ENCODE results near the gene SORT1.
"Not testable (repeated sequence)": the region's sequence is repeated elsewhere in the genome, so short reads cannot be mapped to it uniquely, and the experiment has no call there.

SORT1 gene

DNA sequence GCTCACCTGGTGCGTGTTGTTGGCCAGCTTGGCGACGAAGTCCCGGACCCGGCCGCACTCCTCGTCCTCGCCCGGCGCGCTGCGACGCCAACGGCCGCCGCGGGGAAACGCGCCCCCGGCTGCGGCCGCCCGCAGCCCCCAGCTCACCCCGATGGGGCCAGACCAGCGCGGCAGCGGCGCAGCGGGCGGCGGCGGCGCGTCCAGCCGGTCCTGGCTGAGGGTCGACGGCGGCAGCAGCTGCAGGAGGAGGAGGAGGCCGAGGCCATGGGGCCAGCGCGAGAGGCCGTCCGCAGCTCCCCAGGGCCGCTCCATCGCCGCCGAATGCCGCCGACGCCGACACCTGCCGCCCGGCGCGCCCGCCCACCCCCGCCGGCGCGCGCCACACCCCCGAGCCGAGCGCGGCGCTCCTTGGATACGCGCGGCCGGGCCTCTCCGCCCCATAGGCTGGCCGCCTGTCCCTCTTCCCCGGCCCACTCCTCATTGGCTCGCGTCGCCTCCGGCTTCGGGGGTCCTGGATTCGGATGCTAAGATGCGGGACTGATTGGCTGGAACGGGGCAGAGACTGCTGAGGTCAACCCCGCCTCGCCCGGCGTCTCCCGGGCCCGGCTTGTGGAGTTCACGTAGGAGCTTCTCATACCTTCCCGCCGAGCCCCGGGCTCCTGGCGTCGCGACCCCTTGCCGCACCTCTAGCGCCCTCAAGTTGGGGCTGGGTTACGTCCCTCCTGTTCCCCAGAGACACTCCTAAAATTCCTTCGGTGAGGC, at the start of gene SORT1:
Gene SORT1 (minus strand): TSS at position 338 of the 762 bp plus-strand sequence. CDS start 26 bp downstream, at position 312.
- peak; percentile 41 for DNase-seq (ENCODE audit: low read depth, low spot score)

DNA sequence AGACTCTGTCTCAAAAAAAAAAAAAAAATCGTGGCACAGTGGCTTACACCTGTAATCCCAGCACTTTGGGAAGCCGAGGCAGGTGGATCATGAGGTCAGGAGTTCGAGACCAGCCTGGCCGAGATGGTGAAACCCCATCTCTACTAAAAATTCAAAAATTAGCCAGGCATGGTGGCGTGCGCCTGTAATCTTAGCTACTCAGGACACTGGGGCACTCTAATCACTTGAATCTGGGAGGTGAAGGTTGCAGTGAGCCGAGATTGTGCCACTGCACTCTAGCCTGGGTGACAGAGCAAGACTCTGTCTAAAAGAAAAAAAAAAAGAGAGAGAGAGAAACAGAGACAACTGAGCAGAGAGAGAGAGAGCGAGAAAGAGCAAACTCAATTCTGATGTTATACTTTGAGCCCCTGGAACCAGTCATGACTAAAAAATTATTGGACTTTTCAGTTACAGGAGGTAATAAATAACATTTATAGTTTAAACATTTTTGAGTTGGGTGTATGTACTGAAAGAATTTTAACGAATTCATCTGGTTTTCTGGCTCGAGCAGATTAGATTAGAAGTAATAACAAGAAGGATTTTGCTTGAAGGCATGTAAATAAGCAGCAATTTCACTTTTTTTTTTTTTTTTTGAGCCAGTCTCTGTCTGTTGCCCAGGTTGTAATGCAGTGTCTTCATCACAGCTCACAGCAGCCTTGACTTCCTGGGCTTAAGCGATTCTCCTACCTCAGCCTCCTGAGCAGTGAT, 48.4 kb upstream of the SORT1 start:
- DNase-seq (ENCODE audit: low read depth, low spot score), result not testable (repeated sequence)

DNA sequence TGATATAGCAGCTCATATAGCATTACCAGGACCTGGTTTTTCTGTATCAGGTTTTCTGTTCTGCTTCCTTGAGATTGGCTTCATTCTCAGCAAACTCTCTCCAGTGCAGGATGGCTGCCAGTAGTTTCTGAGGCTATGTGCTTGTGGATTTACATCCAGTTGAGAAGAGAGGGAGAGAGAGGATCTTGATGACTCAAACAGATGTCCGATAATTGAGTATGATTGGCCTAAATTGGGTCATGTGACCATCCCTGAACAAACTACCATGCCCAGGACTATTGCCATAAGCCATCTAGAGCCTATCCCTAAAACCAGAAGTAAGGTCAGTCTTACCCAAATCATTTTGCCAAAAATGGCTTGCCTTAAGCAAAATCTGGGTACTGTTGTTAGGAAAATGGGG, 46.6 kb upstream of the SORT1 start:
- no peak for DNase-seq (ENCODE audit: low read depth, low spot score)

DNA sequence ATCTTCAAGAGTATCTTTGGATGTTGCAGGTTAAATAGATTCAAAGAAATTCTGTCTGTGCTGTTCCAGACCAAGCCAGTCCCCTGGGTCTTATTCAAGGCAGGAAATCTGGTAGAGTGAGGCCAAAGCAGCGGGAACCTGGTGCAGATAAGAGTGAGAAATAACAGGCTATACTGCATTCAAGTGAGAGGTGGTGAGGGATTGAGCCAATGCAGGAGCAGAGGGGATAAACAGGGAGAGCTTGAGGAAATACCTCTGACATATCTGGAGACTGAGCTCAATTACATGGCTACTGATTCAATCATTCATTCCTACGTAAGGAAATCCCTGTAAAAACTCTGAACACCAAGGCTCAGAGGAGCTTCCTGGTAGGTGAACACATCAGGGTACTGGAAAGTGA, 45.8 kb upstream of the SORT1 start:
- no peak for DNase-seq (ENCODE audit: low read depth, low spot score)

DNA sequence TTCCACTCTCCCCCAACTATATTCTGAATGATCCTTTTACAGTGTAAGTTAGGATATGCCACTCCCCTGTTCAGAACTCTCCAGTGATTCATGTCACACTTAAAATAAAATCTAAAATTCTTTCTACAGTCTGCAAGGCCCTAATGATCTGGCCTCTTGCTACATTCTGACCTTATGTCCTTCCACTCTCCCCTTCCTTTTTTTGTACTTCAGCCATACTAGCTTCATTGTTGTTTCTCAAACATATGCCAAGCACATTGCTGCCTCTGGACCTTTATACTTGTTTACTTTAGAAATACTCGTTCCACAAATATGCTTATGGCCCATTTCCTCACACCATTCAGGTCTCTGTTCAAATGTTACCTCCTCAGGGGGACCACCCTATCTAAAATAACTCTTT, 43.4 kb upstream of the SORT1 start:
- DNase-seq (ENCODE audit: low read depth, low spot score), result no peak

DNA sequence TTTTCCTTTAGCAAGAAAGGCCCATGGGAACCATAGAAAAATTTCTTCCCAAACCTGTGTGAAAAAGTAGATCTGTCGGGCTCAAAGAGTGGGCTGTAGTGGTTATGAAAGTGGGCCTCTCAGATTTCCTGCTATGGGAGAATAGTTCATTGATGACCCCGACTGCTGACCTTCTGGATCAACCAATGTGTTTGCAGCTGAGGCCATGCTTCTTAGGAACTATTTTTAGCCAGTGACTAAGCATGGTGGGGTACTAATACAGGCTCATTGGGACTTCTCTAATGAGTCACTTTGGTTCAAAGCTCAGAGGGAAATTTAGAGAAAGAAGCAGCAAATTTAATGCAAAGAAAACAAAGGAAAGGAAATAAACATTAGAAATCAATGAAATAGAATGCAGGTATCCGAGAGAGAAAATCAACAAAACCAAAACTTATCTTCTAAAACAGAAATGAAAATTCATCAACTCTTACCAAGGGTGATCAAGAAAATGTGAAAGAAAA, 41.1 kb upstream of the SORT1 start:
- DNase-seq (ENCODE audit: low read depth, low spot score), result no peak

DNA sequence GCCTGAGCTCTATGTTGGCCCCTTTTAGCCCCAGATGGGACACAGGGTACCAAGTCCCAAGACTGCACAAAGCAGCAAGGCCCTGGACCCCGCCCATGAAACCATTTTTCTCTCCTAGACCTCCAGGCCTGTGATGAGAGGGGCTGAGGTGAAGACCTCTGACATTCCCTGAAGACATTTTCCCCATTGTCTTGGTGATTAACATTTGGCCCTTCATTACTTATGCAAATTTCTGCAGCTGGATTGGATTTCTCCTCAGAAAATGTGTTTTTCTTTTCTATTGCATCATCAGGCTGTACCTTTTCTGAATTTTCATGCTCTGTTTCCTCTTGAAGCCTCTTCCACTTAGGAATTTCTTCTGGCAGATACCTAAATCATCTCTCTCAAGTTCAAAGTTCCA, 36.8 kb upstream of the SORT1 start:
- DNase-seq (ENCODE audit: low read depth, low spot score), result no peak

DNA sequence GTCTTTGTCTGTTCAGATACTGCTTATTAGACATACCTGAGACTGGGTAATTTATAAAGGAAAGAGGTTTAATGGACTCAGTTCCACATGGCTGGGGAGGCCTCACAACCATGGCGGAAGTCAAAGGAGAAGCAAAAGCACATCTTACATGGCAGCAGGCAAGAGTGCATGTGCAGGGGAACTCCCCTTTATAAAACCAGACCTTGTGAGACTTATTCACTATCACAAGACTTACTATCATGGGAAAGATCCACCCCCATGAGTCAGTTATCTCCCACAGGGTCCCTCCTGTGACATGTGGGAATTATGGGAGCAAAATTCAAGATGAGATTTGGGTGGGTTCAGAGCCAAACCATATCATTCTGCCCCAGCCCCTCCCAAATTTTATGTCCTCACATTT, 35.6 kb upstream of the SORT1 start:
- no peak for DNase-seq (ENCODE audit: low read depth, low spot score)

DNA sequence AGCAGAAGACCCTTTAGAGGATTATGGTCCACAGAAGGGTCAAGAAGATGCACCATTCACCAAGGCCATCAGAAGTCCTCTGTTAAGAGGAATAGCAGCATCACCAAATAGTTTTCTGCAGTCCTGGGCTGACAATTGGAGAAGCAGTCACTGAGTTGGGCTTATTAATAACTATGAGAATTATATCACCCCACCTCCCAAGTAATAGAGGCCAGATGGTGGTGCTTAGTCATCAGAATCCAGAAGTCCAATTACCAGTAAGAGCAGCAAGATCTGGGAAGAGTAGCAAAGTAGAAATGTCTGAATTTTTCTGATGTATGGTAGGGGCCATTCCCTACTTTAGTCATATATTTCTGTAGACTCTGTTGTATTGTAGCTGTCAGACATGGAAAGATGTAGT, 34.6 kb upstream of the SORT1 start:
- no peak for DNase-seq (ENCODE audit: low read depth, low spot score)

DNA sequence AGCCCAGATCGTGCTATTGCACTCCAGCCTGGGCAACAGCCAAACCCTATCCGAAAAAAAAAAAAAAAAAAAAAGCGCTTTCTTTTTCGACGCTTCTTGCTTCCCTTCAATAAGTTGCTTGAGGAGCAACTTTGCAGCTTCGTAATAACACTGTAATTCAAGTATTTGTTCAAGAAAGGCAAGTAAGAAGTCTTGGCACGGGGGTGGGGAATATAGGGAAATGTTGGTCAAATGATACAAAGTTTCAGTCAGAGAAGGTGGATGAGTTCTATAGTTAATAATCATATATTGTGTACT, 29.4 kb upstream of the SORT1 start:
- no peak for DNase-seq (ENCODE audit: low read depth, low spot score)

DNA sequence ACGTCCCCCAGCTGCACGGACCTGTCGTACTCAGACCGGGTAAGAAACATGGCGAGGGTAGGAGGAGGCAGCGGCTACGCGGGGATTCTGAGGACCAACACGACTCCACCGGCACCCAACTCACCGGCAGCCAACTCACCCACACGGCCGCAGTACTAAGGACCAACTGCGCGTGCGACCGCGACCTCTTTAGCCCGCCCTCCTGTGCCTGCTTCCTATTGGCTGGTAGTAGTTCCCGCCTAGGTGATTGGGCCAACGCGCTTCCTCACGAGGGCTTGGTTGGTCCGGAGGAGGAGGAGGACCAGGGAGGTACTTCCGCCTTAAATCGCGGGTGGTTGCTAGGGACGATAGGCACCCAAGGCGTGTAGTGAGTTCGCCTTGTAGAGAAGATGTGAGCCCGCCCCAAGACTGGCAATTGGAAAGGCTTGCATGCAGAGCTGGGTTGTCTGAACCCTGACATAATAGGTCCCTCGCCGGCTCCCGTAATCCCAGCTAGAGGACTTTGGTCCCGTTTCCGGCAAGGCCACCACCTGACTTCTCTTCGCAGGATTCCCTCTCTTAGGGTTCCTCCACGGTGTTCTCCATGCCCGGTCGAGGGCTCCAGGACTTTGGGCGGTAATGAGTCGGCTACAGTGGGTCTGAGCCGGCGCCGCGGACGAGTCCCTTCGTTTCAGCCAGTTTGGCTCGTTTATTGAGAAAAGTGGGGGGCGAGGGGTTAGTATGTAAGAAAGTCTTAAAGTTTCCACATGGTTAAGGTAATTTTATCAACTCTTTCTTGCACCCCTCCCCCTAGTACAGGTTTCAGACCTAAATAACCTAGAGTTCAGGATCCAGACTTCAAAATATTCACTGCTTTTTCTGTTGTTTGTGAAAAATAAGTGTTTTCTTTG, 28.8 kb upstream of the SORT1 start, which contains the start of gene PSMA5:
Gene PSMA5 (minus strand): TSS at position 168 of the 890 bp plus-strand sequence. CDS start 118 bp downstream, at position 50.
- peak; percentile 88 for DNase-seq (ENCODE audit: low read depth, low spot score)

DNA sequence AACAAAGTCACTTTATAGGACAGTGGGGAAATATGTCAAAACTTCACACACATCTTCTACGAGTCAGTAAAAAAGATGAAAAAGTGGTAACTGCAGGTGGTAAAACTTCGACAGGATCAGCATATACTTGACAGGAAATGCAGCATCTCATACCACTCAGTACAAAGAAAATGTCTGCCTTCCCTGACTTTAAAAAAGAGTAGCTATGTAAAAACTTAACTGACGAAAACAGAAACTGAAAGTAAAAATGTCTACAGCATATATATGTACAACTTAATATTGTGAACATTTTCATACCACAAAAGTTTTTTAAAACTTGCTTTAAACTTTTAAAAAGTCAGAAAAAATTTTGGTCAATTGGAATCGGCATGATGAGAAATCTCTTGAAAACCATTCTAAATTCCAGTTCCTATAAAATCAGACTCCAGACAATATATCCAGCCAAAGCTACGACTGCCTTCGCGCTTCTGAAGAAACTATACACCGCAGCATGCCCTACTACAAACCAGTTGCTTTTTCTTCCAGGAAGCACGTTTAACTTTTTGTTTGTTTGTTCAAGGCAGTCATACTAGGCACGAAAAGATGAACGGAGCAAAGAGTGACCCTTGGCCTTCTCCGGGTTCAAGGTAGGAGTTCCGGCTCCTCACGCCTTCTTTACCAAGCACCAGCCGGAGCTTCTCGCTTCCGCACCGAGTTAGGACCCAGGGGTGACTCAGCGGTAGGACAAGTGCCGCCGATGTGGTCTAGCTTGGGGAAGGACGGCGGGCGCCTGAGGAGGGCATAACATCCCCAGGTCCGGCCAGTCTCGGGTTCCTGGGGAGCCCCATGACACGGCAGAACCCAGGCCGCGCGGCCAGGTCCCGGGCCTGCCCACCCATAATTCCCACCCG, 27.9 kb upstream of the SORT1 start:
- DNase-seq (ENCODE audit: low read depth, low spot score), result peak; percentile 14

DNA sequence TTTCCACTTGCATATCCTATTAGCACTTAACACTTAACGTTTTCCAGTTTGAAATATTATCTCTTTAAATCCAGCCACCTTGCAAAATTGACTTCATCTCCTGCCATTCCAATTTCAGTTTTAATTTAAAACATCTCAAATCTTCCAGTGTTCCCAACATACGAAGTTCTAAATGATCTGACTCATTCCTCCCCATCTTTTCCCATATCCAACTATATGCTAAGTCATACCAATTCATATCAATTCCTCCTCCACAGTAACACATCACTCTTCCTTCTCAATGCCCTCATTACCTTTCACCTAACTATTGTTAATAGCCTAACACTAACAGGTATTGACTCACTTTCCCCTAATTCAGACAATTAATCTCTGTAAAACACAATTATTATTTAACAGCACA, 25.8 kb upstream of the SORT1 start:
- DNase-seq (ENCODE audit: low read depth, low spot score), result no peak

DNA sequence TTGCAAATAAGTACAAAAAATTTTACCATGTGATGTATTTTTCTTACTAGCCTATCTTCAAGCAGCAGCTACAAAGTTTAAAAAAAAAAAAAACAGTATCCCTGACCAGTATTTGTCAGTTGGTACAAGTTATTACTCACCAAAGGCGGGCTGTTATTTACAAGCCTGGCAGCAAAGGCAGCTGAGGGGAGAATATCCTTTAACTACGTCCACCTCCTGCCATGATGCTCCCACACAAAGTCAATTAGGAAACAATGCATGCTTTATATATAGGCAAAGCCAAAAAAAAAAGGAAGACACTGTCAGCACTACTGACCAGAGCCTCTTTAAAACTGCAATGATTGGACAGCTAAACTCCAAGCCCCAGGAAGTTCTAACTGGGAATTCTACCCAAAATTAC, 14.8 kb upstream of the SORT1 start:
- DNase-seq (ENCODE audit: low read depth, low spot score), result no peak

DNA sequence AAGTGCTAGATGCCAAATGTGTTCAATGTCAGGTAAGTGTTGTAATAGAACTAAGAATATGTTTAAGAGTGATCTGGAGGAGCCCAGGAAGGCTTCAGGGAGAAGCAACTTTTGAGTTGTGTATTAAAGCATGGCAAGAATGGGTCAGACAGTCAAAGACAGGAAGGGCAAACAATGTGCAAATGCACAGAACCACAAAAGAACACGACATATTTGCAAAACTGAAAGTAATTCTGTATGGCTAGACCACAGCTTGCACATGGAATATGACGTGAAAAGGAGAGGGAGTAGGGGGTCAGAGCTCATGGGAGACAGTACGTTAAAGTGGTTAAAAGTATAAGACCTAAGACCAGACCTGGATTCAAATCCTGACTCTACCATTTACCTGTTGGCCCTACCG, 7.1 kb upstream of the SORT1 start:
- no peak for DNase-seq (ENCODE audit: low read depth, low spot score)

DNA sequence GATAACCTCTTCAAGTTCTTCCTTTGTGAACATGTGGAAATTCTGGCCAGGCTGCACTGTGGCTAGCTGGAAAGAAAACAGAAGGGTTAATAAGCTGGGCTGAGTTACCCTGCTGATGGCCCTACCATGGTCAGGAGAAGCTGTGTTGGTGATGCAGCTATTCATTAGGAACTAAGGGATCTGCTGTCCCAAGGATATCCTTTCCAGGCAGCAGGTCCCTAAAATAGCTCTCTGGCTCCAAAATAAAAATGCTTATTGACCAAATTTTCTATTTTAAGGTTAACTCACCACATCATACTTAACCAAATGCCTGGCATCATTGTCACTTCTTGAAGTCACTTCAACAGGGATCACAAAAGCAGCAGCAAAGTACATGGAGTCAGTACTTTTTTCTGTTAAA, 4.3 kb upstream of the SORT1 start:
- no peak for DNase-seq (ENCODE audit: low read depth, low spot score)

DNA sequence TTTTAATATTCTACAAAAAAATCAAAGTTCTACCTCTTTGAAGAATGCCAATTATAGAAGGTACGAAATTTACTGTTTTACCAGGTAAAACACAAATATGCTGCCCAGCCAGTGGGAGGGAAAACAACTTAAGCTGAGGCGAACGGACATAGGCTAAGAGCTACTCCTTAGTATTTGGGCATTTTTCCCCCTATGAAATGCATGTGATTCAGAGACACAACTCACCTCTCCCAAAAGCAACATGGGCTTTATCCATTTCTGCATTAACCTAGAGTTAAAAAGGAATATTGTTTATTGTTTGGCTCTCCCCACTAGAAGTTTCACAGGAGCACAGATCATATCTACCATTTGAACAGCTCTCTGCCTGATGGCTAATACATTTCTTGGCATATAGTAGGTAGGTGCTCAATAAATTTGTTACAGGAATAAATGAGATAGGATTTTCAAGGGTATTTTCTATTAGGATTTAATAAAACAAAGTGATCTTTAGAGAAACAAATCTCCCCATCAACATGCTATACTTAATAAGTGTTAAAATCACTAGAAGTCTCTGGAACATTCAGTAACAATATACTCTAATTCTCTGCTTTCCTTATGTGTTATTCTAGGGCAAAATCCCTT, 2.4 kb upstream of the SORT1 start:
- no peak for DNase-seq (ENCODE audit: low read depth, low spot score)

DNA sequence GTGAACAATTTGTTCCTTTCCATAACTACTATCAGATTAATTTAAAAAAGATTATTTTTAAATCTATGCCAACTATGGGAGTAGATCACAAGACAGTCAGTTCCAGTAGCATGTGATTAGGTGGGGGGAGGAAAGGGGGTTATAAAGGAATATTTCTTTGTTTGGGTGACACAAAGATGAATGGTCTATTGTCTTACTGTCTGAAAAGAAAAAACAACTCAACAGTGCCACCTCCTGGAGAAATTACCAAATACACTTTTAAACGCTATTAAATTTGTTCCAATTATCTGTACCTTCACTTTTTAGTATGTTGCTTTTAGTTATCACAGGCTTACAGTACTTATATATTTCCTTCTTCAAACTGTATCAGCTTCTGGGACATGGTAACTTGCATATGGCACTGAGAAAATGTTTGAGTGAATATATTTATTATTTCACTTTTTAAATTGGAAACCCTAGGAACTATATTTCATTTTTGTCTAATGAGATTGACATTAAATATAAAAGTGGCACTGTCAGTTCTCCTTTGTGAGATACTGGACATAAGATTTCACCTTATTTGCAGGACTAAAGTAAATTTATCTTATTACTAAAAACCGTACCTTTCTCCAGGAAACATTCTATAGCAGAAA, 1.7 kb upstream of the SORT1 start:
- no peak for DNase-seq (ENCODE audit: low read depth, low spot score)

DNA sequence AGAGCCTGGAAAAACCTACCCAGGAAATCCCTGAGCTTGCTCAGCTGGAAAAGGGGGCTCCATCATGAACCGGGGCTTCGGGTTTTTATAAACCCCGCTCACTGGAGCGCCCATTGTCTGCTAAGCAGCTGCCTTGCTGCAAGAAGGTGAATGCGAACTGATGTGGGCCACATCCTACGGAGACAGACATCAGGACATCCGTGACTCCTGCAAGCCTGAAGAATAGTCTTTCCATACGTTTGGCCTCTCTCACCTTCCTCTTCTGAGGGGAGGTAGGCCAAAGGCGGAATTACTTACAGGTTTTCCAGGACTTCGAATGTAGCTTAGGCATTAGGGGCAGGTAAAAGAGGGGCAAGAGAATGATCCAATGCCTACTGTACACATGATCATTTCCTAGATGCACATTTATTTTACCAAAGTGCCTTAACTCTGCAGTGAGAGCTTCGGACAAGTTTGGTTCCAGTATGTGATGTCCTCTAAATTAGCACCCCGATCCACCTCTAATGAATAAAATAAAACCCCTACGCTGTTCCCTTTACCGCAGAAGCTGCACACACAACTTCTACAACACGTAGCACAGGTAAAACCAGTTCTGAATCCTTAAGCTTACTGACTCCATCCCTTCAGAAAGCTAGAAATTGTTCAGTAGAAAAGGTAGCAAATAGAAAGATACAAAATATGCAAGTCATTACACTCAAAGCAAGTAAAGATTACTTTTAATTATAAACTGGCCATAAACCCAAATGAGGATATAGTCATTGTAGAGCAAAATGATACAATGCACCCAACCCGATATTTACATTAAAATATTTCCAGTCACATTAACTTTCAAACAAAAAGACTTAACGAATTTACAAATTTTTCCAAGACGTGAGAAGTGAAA, 866 bp upstream of the SORT1 start:
- DNase-seq (ENCODE audit: low read depth, low spot score), result no peak
